Measurements from ENCODE around the gene SMARCA2.

SMARCA2 gene

GRCh38 chr9:2021731-2022130 lies 6.6 kb downstream of the SMARCA2 start:
- Histone ChIP-seq H3K36me3 (ENCODE audit: low read depth) (no peaks in the 10 kb centered on the region), H3K27me3 (ENCODE audit: insufficient read depth, poor library complexity, severe bottlenecking) (no peaks in the 10 kb centered on the region), H3K4me3 (ENCODE audit: severe bottlenecking) (no peak overlapping the region), H3K9me3 (ENCODE audit: severe bottlenecking) (no peaks in the 10 kb centered on the region), H3K27ac (ENCODE audit: poor library complexity, severe bottlenecking) (no peak overlapping the region), H3K4me1 (ENCODE audit: insufficient read depth, poor library complexity, severe bottlenecking) (peaks cover 5% of the 10 kb centered on the region)
- ATAC-seq (ENCODE audit: low read depth) = no peak
- DNase-seq (ENCODE audit: low spot score) = no peak
- no peak for TF ChIP-seq CTCF (IDR thresholded peaks at IDR 0.05; ENCODE audit: poor library complexity, severe bottlenecking)

- H3K27ac ChIP-seq (ENCODE audit: poor library complexity, severe bottlenecking) = no peak overlapping the region
- DNase-seq (ENCODE audit: low spot score) (no peak), ATAC-seq (ENCODE audit: low read depth) (no peak)
- H3K4me3 ChIP-seq (ENCODE audit: severe bottlenecking) = no peak overlapping the region
- H3K27me3 ChIP-seq (ENCODE audit: insufficient read depth, poor library complexity, severe bottlenecking) = no peaks in the 10 kb centered on the region
- no peaks in the 10 kb centered on the region for H3K9me3 ChIP-seq (ENCODE audit: severe bottlenecking)
- H3K36me3 ChIP-seq (ENCODE audit: low read depth) = no peaks in the 10 kb centered on the region
- peaks cover 5% of the 10 kb centered on the region for H3K4me1 ChIP-seq (ENCODE audit: insufficient read depth, poor library complexity, severe bottlenecking)
- no peak for TF ChIP-seq CTCF (IDR thresholded peaks at IDR 0.05; ENCODE audit: poor library complexity, severe bottlenecking)
Measured at GRCh38 chr9:2022560-2022959, 7.4 kb downstream of the SMARCA2 start.

- Histone ChIP-seq H3K27ac (ENCODE audit: poor library complexity, severe bottlenecking) (no peak overlapping the region), H3K9me3 (ENCODE audit: severe bottlenecking) (no peaks in the 10 kb centered on the region), H3K4me1 (ENCODE audit: insufficient read depth, poor library complexity, severe bottlenecking) (peaks cover 5% of the 10 kb centered on the region), H3K4me3 (ENCODE audit: severe bottlenecking) (no peak overlapping the region), H3K27me3 (ENCODE audit: insufficient read depth, poor library complexity, severe bottlenecking) (no peaks in the 10 kb centered on the region), H3K36me3 (ENCODE audit: low read depth) (no peaks in the 10 kb centered on the region)
- DNase-seq (ENCODE audit: low spot score) (no peak), ATAC-seq (ENCODE audit: low read depth) (no peak)
- no peak for TF ChIP-seq CTCF (IDR thresholded peaks at IDR 0.05; ENCODE audit: poor library complexity, severe bottlenecking)
Measured at GRCh38 chr9:2023042-2023441, 7.9 kb downstream of the SMARCA2 start.

GRCh38 chr9:2023532-2023931 lies 8.4 kb downstream of the SMARCA2 start:
- Histone ChIP-seq H3K27me3 (ENCODE audit: insufficient read depth, poor library complexity, severe bottlenecking) (no peaks in the 10 kb centered on the region), H3K4me1 (ENCODE audit: insufficient read depth, poor library complexity, severe bottlenecking) (peaks cover 4% of the 10 kb centered on the region), H3K36me3 (ENCODE audit: low read depth) (no peaks in the 10 kb centered on the region), H3K9me3 (ENCODE audit: severe bottlenecking) (no peaks in the 10 kb centered on the region), H3K27ac (ENCODE audit: poor library complexity, severe bottlenecking) (no peak overlapping the region), H3K4me3 (ENCODE audit: severe bottlenecking) (no peak overlapping the region)
- no peak for ATAC-seq (ENCODE audit: low read depth)
- TF ChIP-seq CTCF (IDR thresholded peaks at IDR 0.05; ENCODE audit: poor library complexity, severe bottlenecking) = no peak
- no peak for DNase-seq (ENCODE audit: low spot score)

- H3K27me3 ChIP-seq (ENCODE audit: insufficient read depth, poor library complexity, severe bottlenecking) = no peaks in the 10 kb centered on the region
- no peaks in the 10 kb centered on the region for H3K36me3 ChIP-seq (ENCODE audit: low read depth)
- no peaks in the 10 kb centered on the region for H3K4me1 ChIP-seq (ENCODE audit: insufficient read depth, poor library complexity, severe bottlenecking)
- ATAC-seq (ENCODE audit: low read depth) = no peak
- DNase-seq (ENCODE audit: low spot score) = no peak
- no peak overlapping the region for H3K4me3 ChIP-seq (ENCODE audit: severe bottlenecking)
- no peak for TF ChIP-seq CTCF (IDR thresholded peaks at IDR 0.05; ENCODE audit: poor library complexity, severe bottlenecking)
- H3K27ac ChIP-seq (ENCODE audit: poor library complexity, severe bottlenecking) = no peak overlapping the region
- H3K9me3 ChIP-seq (ENCODE audit: severe bottlenecking) = no peaks in the 10 kb centered on the region
Measured at GRCh38 chr9:2024888-2025782, 10.0 kb downstream of the SMARCA2 start.
